GM23338 (cell line): ENCODE results near the gene TNPO3. TPM values are rescaled to one million over a fixed set of nuclear protein-coding genes. Genes with fewer than 3 reads are reported as not detected.
A peak's percentile ranks its signal among the peaks of the same experiment; 100 is the strongest.

ENCODE experiments used
- ATAC-seq: fragments of 200-7000 bp; cut with Tn5 transposase; 3 replicates; pipeline ENCODE4 v1.9.1; 2020
- DNase-seq: peaks from one replicate; pipeline ENCODE4 v3.0.0-alpha.2; 2015; ENCODE audit warnings: low spot score
- H2AFZ ChIP-seq: fragments of 200-600 bp; sonication (generic); 2 replicates; pipeline ENCODE4 v1.8.0; 2016; ENCODE audit warnings: antibody characterized with exemption, mild to moderate bottlenecking, moderate library complexity
- H3F3A ChIP-seq: fragments of 200-600 bp; sonication (generic); replicated peaks from 2 replicates; pipeline ENCODE4 v1.8.0; 2017; ENCODE audit warnings: antibody characterized with exemption, mixed run types, low read depth
- H3K27ac ChIP-seq: fragments of 200-600 bp; sonication (generic); 2 replicates; pipeline ENCODE4 v1.6.1; 2016; ENCODE audit warnings: low read depth
- H3K27me3 ChIP-seq: fragments of 200-600 bp; sonication (generic); 2 replicates; pipeline ENCODE4 v1.8.0; 2016; ENCODE audit warnings: mild to moderate bottlenecking, mixed run types, moderate library complexity; ENCODE audit not compliant: insufficient read depth
- H3K36me3 ChIP-seq: fragments of 200-600 bp; sonication (generic); 2 replicates; pipeline ENCODE4 v1.8.0; 2016; ENCODE audit warnings: mild to moderate bottlenecking; ENCODE audit not compliant: insufficient read depth
- H3K4me1 ChIP-seq: fragments of 200-600 bp; sonication (generic); 2 replicates; pipeline ENCODE4 v1.8.0; 2016; ENCODE audit warnings: mild to moderate bottlenecking, moderate library complexity; ENCODE audit not compliant: insufficient read depth
- H3K4me2 ChIP-seq: fragments of 200-600 bp; sonication (generic); 2 replicates; pipeline ENCODE4 v1.7.1; 2017; ENCODE audit warnings: mixed run types
- H3K4me3 ChIP-seq: fragments of 200-600 bp; sonication (generic); 2 replicates; pipeline ENCODE4 v1.6.1; 2016; ENCODE audit warnings: mixed run types
- H3K79me2 ChIP-seq: fragments of 200-600 bp; sonication (generic); replicated peaks from 2 replicates; pipeline ENCODE4 v1.8.0; 2017; ENCODE audit warnings: mild to moderate bottlenecking; ENCODE audit not compliant: insufficient read depth
- H3K9me2 ChIP-seq: fragments of 200-600 bp; sonication (generic); 2 replicates; pipeline ENCODE4 v1.8.0; 2017; ENCODE audit not compliant: insufficient read depth
- H4K20me1 ChIP-seq: fragments of 200-600 bp; sonication (generic); replicated peaks from 2 replicates; pipeline ENCODE4 v1.8.0; 2017; ENCODE audit warnings: mild to moderate bottlenecking; ENCODE audit not compliant: insufficient read depth
- H3K27ac Mint-ChIP-seq: 2 replicates; pipeline ENCODE4 v1.8.0; 2020; ENCODE audit warnings: inconsistent platforms, mild to moderate bottlenecking, moderate library complexity, mixed read lengths
- H3K27me3 Mint-ChIP-seq: 3 replicates; pipeline ENCODE4 v1.8.0; 2022; ENCODE audit warnings: low read depth, mild to moderate bottlenecking, moderate library complexity, mixed read lengths, inconsistent platforms; ENCODE audit not compliant: insufficient read depth, poor library complexity
- H3K36me3 Mint-ChIP-seq: 3 replicates; pipeline ENCODE4 v1.8.0; 2021; ENCODE audit warnings: low read depth, mild to moderate bottlenecking, inconsistent platforms, moderate library complexity, mixed read lengths
- H3K4me1 Mint-ChIP-seq: 3 replicates; pipeline ENCODE4 v1.8.0; 2020; ENCODE audit warnings: mild to moderate bottlenecking, inconsistent platforms, mixed read lengths
- H3K4me3 Mint-ChIP-seq: 3 replicates; pipeline ENCODE4 v1.8.0; 2021; ENCODE audit warnings: moderate library complexity, mild to moderate bottlenecking, inconsistent platforms, mixed read lengths
- H3K9me3 Mint-ChIP-seq: 3 replicates; pipeline ENCODE4 v1.8.0; 2020; ENCODE audit warnings: moderate library complexity, mild to moderate bottlenecking, inconsistent platforms, mixed read lengths
- EZH2 ChIP-seq: fragments of 200-600 bp; sonication (generic); IDR thresholded peaks from one replicate; pipeline ENCODE4 v1.8.0; 2017; ENCODE audit warnings: antibody characterized with exemption, mild to moderate bottlenecking, low read depth; ENCODE audit not compliant: unreplicated experiment
- EZH2phosphoT487 ChIP-seq: fragments of 200-600 bp; sonication (generic); IDR thresholded peaks from one replicate; pipeline ENCODE4 v1.8.1; 2018; ENCODE audit warnings: antibody characterized with exemption; ENCODE audit not compliant: unreplicated experiment
- POLR2AphosphoS5 ChIP-seq: IDR thresholded peaks from 2 replicates; pipeline ENCODE4 v1.6.1; 2016; ENCODE audit warnings: antibody characterized with exemption, low read depth
- STAT1 ChIP-seq: IDR thresholded peaks from one replicate; pipeline ENCODE4 v1.6.1; 2016; ENCODE audit warnings: antibody characterized with exemption; ENCODE audit not compliant: unreplicated experiment
- ZNF114 ChIP-seq: fragments of 250-450 bp; sonication (Bioruptor Pico); IDR thresholded peaks from 2 replicates; pipeline ENCODE4 v1.5.0; 2020; ENCODE audit warnings: mild to moderate bottlenecking, moderate library complexity
- ZNF331 ChIP-seq: fragments of 250-450 bp; sonication (Bioruptor Pico); IDR thresholded peaks from 2 replicates; pipeline ENCODE4 v1.5.0; 2020; ENCODE audit warnings: low read depth, mild to moderate bottlenecking, moderate library complexity
- ZNF462 ChIP-seq: fragments of 250-450 bp; sonication (Bioruptor Pico); IDR thresholded peaks from 2 replicates; pipeline ENCODE4 v1.5.0; 2020; ENCODE audit warnings: mild to moderate bottlenecking, moderate library complexity
- polyA plus RNA-seq: library from polyadenylated mRNA; unstranded; fragments of >200 nt; fragmentation: Nextera tagmentation; extraction: Ambion mirVana; gene quantifications from 2 replicates; pipeline ENCODE4 v1.2.1, GENCODE V29; 2016
- total RNA-seq: library from RNA; depleted of rRNA; stranded (reverse); fragments of >200 nt; shearing (Covaris generic); gene quantifications from 2 replicates; pipeline ENCODE4 v1.2.3, GENCODE V29; 2014
- TF ChIP-seq, protein P1 (sequence below), 2 experiments: fragments of 200-600 bp in 1 of 2; sonication (generic) in 1 of 2; conservative IDR thresholded peaks; 2 replicates each; pipeline versions ENCODE4 v1.5.1 to v1.6.1; 2016 to 2017; ENCODE audit warnings: antibody characterized with exemption in 2 of 2, low read depth in 2 of 2, mild to moderate bottlenecking in 2 of 2, moderate library complexity in 1 of 2
- TF ChIP-seq, protein P2 (sequence below): IDR thresholded peaks from one replicate; pipeline ENCODE4 v1.6.1; 2018; ENCODE audit warnings: antibody characterized with exemption; ENCODE audit not compliant: unreplicated experiment

TNPO3 gene
- total and polyA plus RNA-seq, 2 experiments from 2014 or later, result 38.2 to 127 TPM

DNA sequence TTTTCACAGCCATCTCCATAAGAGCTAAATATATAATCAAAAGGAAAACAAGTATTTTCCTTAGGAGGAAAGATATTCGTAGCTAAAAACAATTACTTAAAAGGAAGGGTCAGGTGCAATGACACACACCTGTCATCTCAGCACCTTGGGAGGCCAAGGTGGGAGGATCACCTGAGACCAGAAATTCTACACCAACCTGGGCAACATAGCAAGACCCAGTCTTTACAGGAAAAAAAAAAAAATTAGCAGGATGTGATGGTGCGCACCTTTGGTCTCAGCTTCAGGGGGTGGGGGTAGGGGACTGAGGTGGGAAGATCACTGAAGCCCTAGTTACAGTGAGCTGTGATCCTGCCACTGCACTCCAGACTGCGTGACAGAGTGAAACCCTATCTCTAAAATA, 11.9 kb downstream of the TNPO3 start (continued):
- TF ChIP-seq ZNF462, result no peak
- TF ChIP-seq POLR2AphosphoS5, result no peak
- TF ChIP-seq, protein P1, sequence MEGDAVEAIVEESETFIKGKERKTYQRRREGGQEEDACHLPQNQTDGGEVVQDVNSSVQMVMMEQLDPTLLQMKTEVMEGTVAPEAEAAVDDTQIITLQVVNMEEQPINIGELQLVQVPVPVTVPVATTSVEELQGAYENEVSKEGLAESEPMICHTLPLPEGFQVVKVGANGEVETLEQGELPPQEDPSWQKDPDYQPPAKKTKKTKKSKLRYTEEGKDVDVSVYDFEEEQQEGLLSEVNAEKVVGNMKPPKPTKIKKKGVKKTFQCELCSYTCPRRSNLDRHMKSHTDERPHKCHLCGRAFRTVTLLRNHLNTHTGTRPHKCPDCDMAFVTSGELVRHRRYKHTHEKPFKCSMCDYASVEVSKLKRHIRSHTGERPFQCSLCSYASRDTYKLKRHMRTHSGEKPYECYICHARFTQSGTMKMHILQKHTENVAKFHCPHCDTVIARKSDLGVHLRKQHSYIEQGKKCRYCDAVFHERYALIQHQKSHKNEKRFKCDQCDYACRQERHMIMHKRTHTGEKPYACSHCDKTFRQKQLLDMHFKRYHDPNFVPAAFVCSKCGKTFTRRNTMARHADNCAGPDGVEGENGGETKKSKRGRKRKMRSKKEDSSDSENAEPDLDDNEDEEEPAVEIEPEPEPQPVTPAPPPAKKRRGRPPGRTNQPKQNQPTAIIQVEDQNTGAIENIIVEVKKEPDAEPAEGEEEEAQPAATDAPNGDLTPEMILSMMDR (conservative IDR thresholded peaks at IDR 0.05; ENCODE audit: low read depth in 2 of 2), result no peak
- TF ChIP-seq EZH2, result no peak

DNA sequence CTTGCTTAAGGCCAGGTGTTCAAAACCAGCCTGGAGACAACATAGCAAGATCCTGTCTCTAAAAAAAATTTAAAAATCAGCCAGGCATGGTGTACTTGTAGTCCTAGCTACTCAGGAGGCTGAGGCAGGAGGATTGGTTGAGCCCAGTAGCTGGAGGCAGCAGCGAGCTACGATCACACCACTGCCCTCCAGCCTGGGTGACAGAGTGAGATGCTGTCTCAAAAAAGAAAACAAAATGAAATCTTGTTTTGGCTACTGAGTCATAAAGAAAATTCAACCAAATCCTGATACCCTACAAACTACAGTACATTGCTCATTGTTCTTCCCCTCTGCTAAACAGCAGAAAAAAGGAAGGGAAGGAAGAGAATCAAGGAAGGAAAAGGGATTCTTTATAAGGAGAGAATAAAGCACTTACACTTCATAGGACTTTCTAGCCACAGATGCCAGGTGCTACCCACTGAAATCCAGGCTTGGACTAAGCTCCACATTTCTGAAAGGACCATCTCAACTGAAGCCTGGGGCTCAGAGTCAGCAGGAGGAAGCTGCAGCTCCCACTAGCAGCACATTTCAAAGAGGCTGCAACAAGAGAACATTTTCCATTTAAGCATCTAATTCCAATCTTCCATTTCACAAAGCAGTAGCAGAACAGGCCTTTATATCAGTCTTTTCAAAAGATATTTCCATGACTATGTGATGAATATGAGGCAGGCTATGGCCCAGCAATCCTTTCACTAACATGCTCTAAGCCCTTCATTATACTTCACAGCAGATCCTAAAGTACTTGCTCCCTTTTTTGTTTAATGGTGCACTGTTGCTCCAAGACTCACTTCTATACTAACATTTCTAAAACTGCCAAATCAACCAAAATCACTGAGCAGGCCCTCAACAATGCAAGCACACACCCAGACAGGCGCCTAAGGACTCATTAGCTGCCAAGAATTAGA, 13.5 kb downstream of the TNPO3 start:
- Histone ChIP-seq H4K20me1 (peaks cover 53% of the 10 kb centered on the region), H3K36me3 (0 out of 2 replicates have a peak, but pooled peaks cover under 1% of the 10 kb centered on the region)
- TF ChIP-seq ZNF114 (CRISPR knock-in tag), result no peak
- TF ChIP-seq, protein P2, sequence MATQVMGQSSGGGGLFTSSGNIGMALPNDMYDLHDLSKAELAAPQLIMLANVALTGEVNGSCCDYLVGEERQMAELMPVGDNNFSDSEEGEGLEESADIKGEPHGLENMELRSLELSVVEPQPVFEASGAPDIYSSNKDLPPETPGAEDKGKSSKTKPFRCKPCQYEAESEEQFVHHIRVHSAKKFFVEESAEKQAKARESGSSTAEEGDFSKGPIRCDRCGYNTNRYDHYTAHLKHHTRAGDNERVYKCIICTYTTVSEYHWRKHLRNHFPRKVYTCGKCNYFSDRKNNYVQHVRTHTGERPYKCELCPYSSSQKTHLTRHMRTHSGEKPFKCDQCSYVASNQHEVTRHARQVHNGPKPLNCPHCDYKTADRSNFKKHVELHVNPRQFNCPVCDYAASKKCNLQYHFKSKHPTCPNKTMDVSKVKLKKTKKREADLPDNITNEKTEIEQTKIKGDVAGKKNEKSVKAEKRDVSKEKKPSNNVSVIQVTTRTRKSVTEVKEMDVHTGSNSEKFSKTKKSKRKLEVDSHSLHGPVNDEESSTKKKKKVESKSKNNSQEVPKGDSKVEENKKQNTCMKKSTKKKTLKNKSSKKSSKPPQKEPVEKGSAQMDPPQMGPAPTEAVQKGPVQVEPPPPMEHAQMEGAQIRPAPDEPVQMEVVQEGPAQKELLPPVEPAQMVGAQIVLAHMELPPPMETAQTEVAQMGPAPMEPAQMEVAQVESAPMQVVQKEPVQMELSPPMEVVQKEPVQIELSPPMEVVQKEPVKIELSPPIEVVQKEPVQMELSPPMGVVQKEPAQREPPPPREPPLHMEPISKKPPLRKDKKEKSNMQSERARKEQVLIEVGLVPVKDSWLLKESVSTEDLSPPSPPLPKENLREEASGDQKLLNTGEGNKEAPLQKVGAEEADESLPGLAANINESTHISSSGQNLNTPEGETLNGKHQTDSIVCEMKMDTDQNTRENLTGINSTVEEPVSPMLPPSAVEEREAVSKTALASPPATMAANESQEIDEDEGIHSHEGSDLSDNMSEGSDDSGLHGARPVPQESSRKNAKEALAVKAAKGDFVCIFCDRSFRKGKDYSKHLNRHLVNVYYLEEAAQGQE, result no peak
- no peak for TF ChIP-seq EZH2
- no peak for TF ChIP-seq ZNF331 (CRISPR knock-in tag)
- TF ChIP-seq, protein P1 (conservative IDR thresholded peaks at IDR 0.05; ENCODE audit: low read depth in 2 of 2), result no peak
- TF ChIP-seq STAT1, result no peak
- no peak for TF ChIP-seq POLR2AphosphoS5
- no peak for TF ChIP-seq EZH2phosphoT487

More for the DNA sequence above, 13.5 kb downstream of the TNPO3 start:
- Mint-ChIP-seq H3K4me1 (peaks cover 33% of the 10 kb centered on the region), H3K36me3 (peaks cover 24% of the 10 kb centered on the region), H3K27me3 (peaks cover 4% of the 10 kb centered on the region), H3K9me3 (no peaks in the 10 kb centered on the region), H3K27ac (peak overlapping the region; percentile 44), H3K4me3 (no peak overlapping the region)
- Histone ChIP-seq H3K4me3 (0 out of 2 replicates have a peak overlapping the region, but pooled peaks have one; percentile 16), H3F3A (no peaks in the 10 kb centered on the region), H3K4me1 (peaks cover 33% of the 10 kb centered on the region), H3K27ac (peak overlapping the region; percentile 22), H3K27me3 (no peaks in the 10 kb centered on the region), H3K79me2 (peaks cover 100% of the 10 kb centered on the region), H3K9me2 (no peaks in the 10 kb centered on the region), H3K4me2 (peak overlapping the region; percentile 41), H2AFZ (no peak overlapping the region)
- peak; percentile 25 for DNase-seq
- peak; percentile 67 for ATAC-seq
